Measurements from ENCODE around the gene PRH1.

The PRH1 gene

GRCh38 chr12:10838461-10838860, 45.6 kb downstream of the PRH1 start:
- no peak for DNase-seq (ENCODE audit: low spot score)

Data from LoVo (cell line).